Naive thymus-derived CD4-positive, alpha-beta T cell (primary cell): Measurements from ENCODE around the gene TACC2. TPM values are rescaled to one million over a fixed set of nuclear protein-coding genes. Genes with fewer than 3 reads are reported as not detected.

Experiments
- ATAC-seq: fragments of 150-1000 bp; cut with Tn5 transposase; 2 replicates; pipeline ENCODE4 v1.10.0; 2021; ENCODE audit warnings: mild to moderate bottlenecking, moderate library complexity
- CTCF ChIA-PET: fragments of 350-600 bp; sonication (Branson Sonifier 250); formaldehyde crosslinking; loops from one replicate; lab custom pipeline; 2021; ENCODE audit warnings: antibody characterized with exemption; lab: Charles Lee
- POLR2A ChIA-PET: fragments of 350-600 bp; sonication (Branson Sonifier 250); formaldehyde crosslinking; loops from one replicate; lab custom pipeline; 2021; ENCODE audit warnings: antibody characterized with exemption, inconsistent platforms; lab: Charles Lee
- DNase-seq, 9 donors: peaks; one replicate each; pipeline versions ENCODE4 v3.0.0 to v3.0.0-alpha.2; 2020 to 2022; ENCODE audit warnings: mixed read lengths in 1 of 9
- H3K27ac ChIP-seq: one replicate; pipeline ENCODE4 v1.7.0; 2013; ENCODE audit warnings: mild to moderate bottlenecking, low read depth, low read length, moderate library complexity
- H3K27me3 ChIP-seq, 2 donors: one replicate each; pipeline ENCODE4 v1.7.0; 2013; ENCODE audit warnings: low read length in 2 of 2, mild to moderate bottlenecking in 2 of 2, moderate library complexity in 2 of 2; ENCODE audit not compliant: control insufficient read depth in 2 of 2, insufficient read depth in 2 of 2
- H3K36me3 ChIP-seq, 3 experiments: 1 replicate in 2 of 3; 2 replicates in 1 of 3; pipeline ENCODE4 v1.7.0; 2013; ENCODE audit warnings: low read length in 3 of 3, mild to moderate bottlenecking in 3 of 3, moderate library complexity in 1 of 3; ENCODE audit not compliant: insufficient read depth in 3 of 3, control insufficient read depth in 2 of 3
- H3K4me1 ChIP-seq, 2 donors: one replicate each; pipeline ENCODE4 v1.7.0; 2013; ENCODE audit warnings: low read length in 2 of 2, mild to moderate bottlenecking in 2 of 2, moderate library complexity in 1 of 2; ENCODE audit not compliant: control insufficient read depth in 2 of 2, insufficient read depth in 2 of 2
- H3K4me3 ChIP-seq: 2 replicates; pipeline ENCODE4 v1.7.0; 2013; ENCODE audit warnings: mild to moderate bottlenecking, low read length
- H3K9me3 ChIP-seq, 3 experiments: 1 replicate in 2 of 3; 2 replicates in 1 of 3; pipeline ENCODE4 v1.7.0; 2013; ENCODE audit warnings: low read length in 3 of 3; ENCODE audit not compliant: control insufficient read depth in 2 of 3
- H3K27ac Mint-ChIP-seq, 9 donors: one replicate each; pipeline ENCODE4 v1.8.0; 2020 to 2022; ENCODE audit warnings: mixed read lengths in 9 of 9, mild to moderate bottlenecking in 8 of 9, moderate library complexity in 5 of 9, inconsistent platforms in 2 of 9
- H3K27me3 Mint-ChIP-seq, 5 donors: one replicate each; pipeline ENCODE4 v1.8.0; 2021 to 2022; ENCODE audit warnings: mixed read lengths in 5 of 5, mild to moderate bottlenecking in 1 of 5
- H3K36me3 Mint-ChIP-seq, 5 donors: one replicate each; pipeline ENCODE4 v1.8.0; 2020 to 2022; ENCODE audit warnings: mixed read lengths in 5 of 5, mild to moderate bottlenecking in 3 of 5, inconsistent platforms in 1 of 5
- H3K4me1 Mint-ChIP-seq, 7 donors: one replicate each; pipeline ENCODE4 v1.8.0; 2020 to 2022; ENCODE audit warnings: mixed read lengths in 7 of 7, mild to moderate bottlenecking in 3 of 7, inconsistent platforms in 1 of 7
- H3K4me3 Mint-ChIP-seq, 10 donors: one replicate each; pipeline ENCODE4 v1.8.0; 2020 to 2022; ENCODE audit warnings: mild to moderate bottlenecking in 10 of 10, mixed read lengths in 10 of 10, moderate library complexity in 6 of 10, inconsistent platforms in 2 of 10
- H3K9me3 Mint-ChIP-seq, 11 donors: one replicate each; pipeline ENCODE4 v1.8.0; 2020 to 2022; ENCODE audit warnings: mixed read lengths in 11 of 11, mild to moderate bottlenecking in 4 of 11, inconsistent platforms in 1 of 11, moderate library complexity in 1 of 11
- intact Hi-C, 2 donors: fragments of 100-400 bp; cut with micrococcal nuclease; formaldehyde crosslinking; loops; one replicate each; pipeline ENCODE4 v1.15.1; 2023
- polyA plus RNA-seq, 2 donors: library from polyadenylated mRNA; unstranded; fragments of 300-500 nt; fragmentation: Illumina TruSeq; gene quantifications; one replicate each; pipeline ENCODE4 v1.2.3, GENCODE V29; 2021
- total RNA-seq, 6 experiments: library from RNA in 5 of 6; stranded (reverse) in 5 of 6; gene quantifications; 1 replicate in 5 of 6; 2 replicates in 1 of 6; pipeline ENCODE4 v1.2.3 and lab custom pipeline; 2021 to 2026

The TACC2 gene
- total and polyA plus RNA-seq, 7 experiments from 2014 or later: 0.16 TPM; not detected in 6

- Mint-ChIP-seq H3K4me1 (peaks cover 0 to 11% (median 5%) of the 10 kb centered on the region in 7 donors), H3K27ac (no peak overlapping the region), H3K9me3 (peaks cover 0 to 1% (median 0%) of the 10 kb centered on the region in 11 donors), H3K36me3 (no peaks in the 10 kb centered on the region), H3K4me3 (no peak overlapping the region), H3K27me3 (peaks cover 37 to 51% (median 45%) of the 10 kb centered on the region in 5 donors)
- no peak for ATAC-seq
- POLR2A ChIA-PET: no interaction called here
- H3K9me3 ChIP-seq: no peaks in the 10 kb centered on the region
- CTCF ChIA-PET: no interaction called here
- no peaks in the 10 kb centered on the region for H3K36me3 ChIP-seq
- H3K4me3 ChIP-seq: no peak overlapping the region
- no peaks in the 10 kb centered on the region for H3K4me1 ChIP-seq
- H3K27ac ChIP-seq: no peak overlapping the region
- DNase-seq: no peak
- intact Hi-C loops: no loop called here
- no peaks in the 10 kb centered on the region for H3K27me3 ChIP-seq
These were observed 127.4 kb downstream of the TACC2 start for GRCh38 chr10:122116331-122116730.

GRCh38 chr10:122117475-122117874, 128.5 kb downstream of the TACC2 start:
- intact Hi-C loops: no loop called here
- Mint-ChIP-seq H3K9me3 (peaks cover 0 to 1% (median 0%) of the 10 kb centered on the region in 11 donors), H3K27ac (no peak overlapping the region), H3K27me3 (peaks cover 28 to 40% (median 35%) of the 10 kb centered on the region in 5 donors), H3K36me3 (no peaks in the 10 kb centered on the region), H3K4me1 (peaks cover 0 to 11% (median 5%) of the 10 kb centered on the region in 7 donors), H3K4me3 (no peak overlapping the region)
- ATAC-seq (no peak), DNase-seq (no peak)
- H3K4me1 ChIP-seq: no peaks in the 10 kb centered on the region
- H3K27me3 ChIP-seq: no peaks in the 10 kb centered on the region
- POLR2A ChIA-PET: no interaction called here
- H3K27ac ChIP-seq: no peak overlapping the region
- H3K36me3 ChIP-seq: no peaks in the 10 kb centered on the region
- CTCF ChIA-PET: no interaction called here
- H3K4me3 ChIP-seq: no peak overlapping the region
- no peaks in the 10 kb centered on the region for H3K9me3 ChIP-seq

GRCh38 chr10:122120008-122120744, 131.2 kb downstream of the TACC2 start:
- Histone ChIP-seq H3K36me3 (no peaks in the 10 kb centered on the region), H3K4me1 (no peaks in the 10 kb centered on the region), H3K4me3 (no peak overlapping the region), H3K27me3 (no peaks in the 10 kb centered on the region), H3K27ac (no peak overlapping the region), H3K9me3 (no peaks in the 10 kb centered on the region)
- ATAC-seq (no peak), DNase-seq (no peak)
- CTCF ChIA-PET: no interaction called here
- no peaks in the 10 kb centered on the region for H3K36me3 Mint-ChIP-seq
- H3K27me3 Mint-ChIP-seq: peaks cover 15 to 24% (median 21%) of the 10 kb centered on the region in 5 donors
- POLR2A ChIA-PET: no interaction called here
- intact Hi-C loops: no loop called here
- peaks cover 0 to 1% (median 0%) of the 10 kb centered on the region in 11 donors for H3K9me3 Mint-ChIP-seq
- no peaks in the 10 kb centered on the region for H3K4me1 Mint-ChIP-seq
- H3K4me3 Mint-ChIP-seq: no peak overlapping the region
- no peak overlapping the region for H3K27ac Mint-ChIP-seq

- no peaks in the 10 kb centered on the region for H3K27me3 ChIP-seq
- DNase-seq (no peak), ATAC-seq (no peak)
- no peaks in the 10 kb centered on the region for H3K36me3 ChIP-seq
- H3K27ac ChIP-seq: no peak overlapping the region
- Mint-ChIP-seq H3K27me3 (peaks cover 7 to 24% (median 14%) of the 10 kb centered on the region in 5 donors), H3K27ac (no peak overlapping the region), H3K36me3 (no peaks in the 10 kb centered on the region), H3K4me1 (no peaks in the 10 kb centered on the region), H3K4me3 (no peak overlapping the region), H3K9me3 (peaks cover 0 to 3% (median 0%) of the 10 kb centered on the region in 11 donors)
- no peak overlapping the region for H3K4me3 ChIP-seq
- CTCF ChIA-PET: no interaction called here
- POLR2A ChIA-PET: no interaction called here
- H3K4me1 ChIP-seq: no peaks in the 10 kb centered on the region
- H3K9me3 ChIP-seq: no peaks in the 10 kb centered on the region
- intact Hi-C loops: no loop called here
These were observed 132.1 kb downstream of the TACC2 start for GRCh38 chr10:122121059-122121458.

- no peak for ATAC-seq
- H3K4me1 ChIP-seq: no peaks in the 10 kb centered on the region
- POLR2A ChIA-PET: no interaction called here
These were observed 133.5 kb downstream of the TACC2 start for GRCh38 chr10:122122493-122122892.

GRCh38 chr10:122123186-122123585, 134.2 kb downstream of the TACC2 start:
- H3K27me3 ChIP-seq: no peaks in the 10 kb centered on the region
- no peak overlapping the region for H3K27ac Mint-ChIP-seq
- POLR2A ChIA-PET: no interaction called here
- no peaks in the 10 kb centered on the region for H3K9me3 ChIP-seq
- intact Hi-C loops: no loop called here
- H3K27me3 Mint-ChIP-seq: peaks cover 4 to 30% (median 8%) of the 10 kb centered on the region in 5 donors
- H3K4me1 Mint-ChIP-seq: no peaks in the 10 kb centered on the region
- no peak overlapping the region for H3K4me3 ChIP-seq
- CTCF ChIA-PET: no interaction called here
- H3K36me3 ChIP-seq: no peaks in the 10 kb centered on the region
- H3K4me1 ChIP-seq: no peaks in the 10 kb centered on the region
- no peaks in the 10 kb centered on the region for H3K36me3 Mint-ChIP-seq
- peaks cover 0 to 6% (median 1%) of the 10 kb centered on the region in 11 donors for H3K9me3 Mint-ChIP-seq
- ATAC-seq: no peak
- no peak overlapping the region for H3K27ac ChIP-seq
- H3K4me3 Mint-ChIP-seq: no peak overlapping the region
- DNase-seq: no peak

More at GRCh38 chr10:122122493-122122892, 133.5 kb downstream of the TACC2 start:
- Mint-ChIP-seq H3K9me3 (peaks cover 0 to 6% (median 0%) of the 10 kb centered on the region in 11 donors), H3K4me3 (no peak overlapping the region), H3K4me1 (no peaks in the 10 kb centered on the region), H3K36me3 (no peaks in the 10 kb centered on the region), H3K27ac (no peak overlapping the region), H3K27me3 (peaks cover 2 to 28% (median 7%) of the 10 kb centered on the region in 5 donors)
- intact Hi-C loops: no loop called here
- CTCF ChIA-PET: no interaction called here
- DNase-seq: no peak
- Histone ChIP-seq H3K27ac (no peak overlapping the region), H3K4me3 (no peak overlapping the region), H3K9me3 (no peaks in the 10 kb centered on the region), H3K27me3 (no peaks in the 10 kb centered on the region), H3K36me3 (no peaks in the 10 kb centered on the region)

- Histone ChIP-seq H3K4me3 (no peak overlapping the region), H3K27me3 (no peaks in the 10 kb centered on the region), H3K9me3 (no peaks in the 10 kb centered on the region), H3K4me1 (no peaks in the 10 kb centered on the region), H3K36me3 (no peaks in the 10 kb centered on the region), H3K27ac (no peak overlapping the region)
- Mint-ChIP-seq H3K9me3 (peaks cover 0 to 6% (median 1%) of the 10 kb centered on the region in 11 donors), H3K4me3 (no peak overlapping the region), H3K27me3 (peaks cover 0 to 24% (median 11%) of the 10 kb centered on the region in 5 donors), H3K27ac (no peak overlapping the region), H3K4me1 (no peaks in the 10 kb centered on the region), H3K36me3 (no peaks in the 10 kb centered on the region)
- intact Hi-C loops: no loop called here
- ChIA-PET CTCF (no interaction called here), POLR2A (no interaction called here)
- DNase-seq (no peak), ATAC-seq (no peak)
These were observed 135.4 kb downstream of the TACC2 start for GRCh38 chr10:122124342-122124741.
